Measurements from ENCODE around the gene NGB. TPM values are rescaled to one million over a fixed set of nuclear protein-coding genes. Genes with fewer than 3 reads are reported as not detected.

NGB gene
- total and polyA plus RNA-seq, 9 of the 15 experiments (the other 6 are each of a cell fraction or from before 2014, with no cell fraction given), result not detected

DNA sequence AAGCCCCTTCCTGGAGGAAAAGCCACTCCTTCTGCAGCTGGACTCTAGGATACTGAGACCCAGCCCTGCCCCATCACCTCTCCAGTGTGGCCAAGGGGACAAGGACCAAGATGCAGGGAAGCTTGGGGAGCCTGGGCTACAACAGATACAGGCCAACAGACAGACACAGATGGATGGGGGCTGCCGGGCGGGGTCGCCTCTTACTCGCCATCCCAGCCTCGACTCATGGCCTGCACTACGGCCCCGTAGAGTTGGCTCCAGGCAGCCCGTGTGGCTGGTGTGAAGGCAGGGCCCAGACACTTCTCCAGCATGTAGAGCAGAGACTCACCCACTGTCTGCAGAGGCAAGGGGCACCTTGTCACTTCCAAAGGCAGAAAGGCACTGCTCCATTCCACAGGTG is 4.7 kb downstream of the NGB start (continued):
- TF ChIP-seq, protein P1, sequence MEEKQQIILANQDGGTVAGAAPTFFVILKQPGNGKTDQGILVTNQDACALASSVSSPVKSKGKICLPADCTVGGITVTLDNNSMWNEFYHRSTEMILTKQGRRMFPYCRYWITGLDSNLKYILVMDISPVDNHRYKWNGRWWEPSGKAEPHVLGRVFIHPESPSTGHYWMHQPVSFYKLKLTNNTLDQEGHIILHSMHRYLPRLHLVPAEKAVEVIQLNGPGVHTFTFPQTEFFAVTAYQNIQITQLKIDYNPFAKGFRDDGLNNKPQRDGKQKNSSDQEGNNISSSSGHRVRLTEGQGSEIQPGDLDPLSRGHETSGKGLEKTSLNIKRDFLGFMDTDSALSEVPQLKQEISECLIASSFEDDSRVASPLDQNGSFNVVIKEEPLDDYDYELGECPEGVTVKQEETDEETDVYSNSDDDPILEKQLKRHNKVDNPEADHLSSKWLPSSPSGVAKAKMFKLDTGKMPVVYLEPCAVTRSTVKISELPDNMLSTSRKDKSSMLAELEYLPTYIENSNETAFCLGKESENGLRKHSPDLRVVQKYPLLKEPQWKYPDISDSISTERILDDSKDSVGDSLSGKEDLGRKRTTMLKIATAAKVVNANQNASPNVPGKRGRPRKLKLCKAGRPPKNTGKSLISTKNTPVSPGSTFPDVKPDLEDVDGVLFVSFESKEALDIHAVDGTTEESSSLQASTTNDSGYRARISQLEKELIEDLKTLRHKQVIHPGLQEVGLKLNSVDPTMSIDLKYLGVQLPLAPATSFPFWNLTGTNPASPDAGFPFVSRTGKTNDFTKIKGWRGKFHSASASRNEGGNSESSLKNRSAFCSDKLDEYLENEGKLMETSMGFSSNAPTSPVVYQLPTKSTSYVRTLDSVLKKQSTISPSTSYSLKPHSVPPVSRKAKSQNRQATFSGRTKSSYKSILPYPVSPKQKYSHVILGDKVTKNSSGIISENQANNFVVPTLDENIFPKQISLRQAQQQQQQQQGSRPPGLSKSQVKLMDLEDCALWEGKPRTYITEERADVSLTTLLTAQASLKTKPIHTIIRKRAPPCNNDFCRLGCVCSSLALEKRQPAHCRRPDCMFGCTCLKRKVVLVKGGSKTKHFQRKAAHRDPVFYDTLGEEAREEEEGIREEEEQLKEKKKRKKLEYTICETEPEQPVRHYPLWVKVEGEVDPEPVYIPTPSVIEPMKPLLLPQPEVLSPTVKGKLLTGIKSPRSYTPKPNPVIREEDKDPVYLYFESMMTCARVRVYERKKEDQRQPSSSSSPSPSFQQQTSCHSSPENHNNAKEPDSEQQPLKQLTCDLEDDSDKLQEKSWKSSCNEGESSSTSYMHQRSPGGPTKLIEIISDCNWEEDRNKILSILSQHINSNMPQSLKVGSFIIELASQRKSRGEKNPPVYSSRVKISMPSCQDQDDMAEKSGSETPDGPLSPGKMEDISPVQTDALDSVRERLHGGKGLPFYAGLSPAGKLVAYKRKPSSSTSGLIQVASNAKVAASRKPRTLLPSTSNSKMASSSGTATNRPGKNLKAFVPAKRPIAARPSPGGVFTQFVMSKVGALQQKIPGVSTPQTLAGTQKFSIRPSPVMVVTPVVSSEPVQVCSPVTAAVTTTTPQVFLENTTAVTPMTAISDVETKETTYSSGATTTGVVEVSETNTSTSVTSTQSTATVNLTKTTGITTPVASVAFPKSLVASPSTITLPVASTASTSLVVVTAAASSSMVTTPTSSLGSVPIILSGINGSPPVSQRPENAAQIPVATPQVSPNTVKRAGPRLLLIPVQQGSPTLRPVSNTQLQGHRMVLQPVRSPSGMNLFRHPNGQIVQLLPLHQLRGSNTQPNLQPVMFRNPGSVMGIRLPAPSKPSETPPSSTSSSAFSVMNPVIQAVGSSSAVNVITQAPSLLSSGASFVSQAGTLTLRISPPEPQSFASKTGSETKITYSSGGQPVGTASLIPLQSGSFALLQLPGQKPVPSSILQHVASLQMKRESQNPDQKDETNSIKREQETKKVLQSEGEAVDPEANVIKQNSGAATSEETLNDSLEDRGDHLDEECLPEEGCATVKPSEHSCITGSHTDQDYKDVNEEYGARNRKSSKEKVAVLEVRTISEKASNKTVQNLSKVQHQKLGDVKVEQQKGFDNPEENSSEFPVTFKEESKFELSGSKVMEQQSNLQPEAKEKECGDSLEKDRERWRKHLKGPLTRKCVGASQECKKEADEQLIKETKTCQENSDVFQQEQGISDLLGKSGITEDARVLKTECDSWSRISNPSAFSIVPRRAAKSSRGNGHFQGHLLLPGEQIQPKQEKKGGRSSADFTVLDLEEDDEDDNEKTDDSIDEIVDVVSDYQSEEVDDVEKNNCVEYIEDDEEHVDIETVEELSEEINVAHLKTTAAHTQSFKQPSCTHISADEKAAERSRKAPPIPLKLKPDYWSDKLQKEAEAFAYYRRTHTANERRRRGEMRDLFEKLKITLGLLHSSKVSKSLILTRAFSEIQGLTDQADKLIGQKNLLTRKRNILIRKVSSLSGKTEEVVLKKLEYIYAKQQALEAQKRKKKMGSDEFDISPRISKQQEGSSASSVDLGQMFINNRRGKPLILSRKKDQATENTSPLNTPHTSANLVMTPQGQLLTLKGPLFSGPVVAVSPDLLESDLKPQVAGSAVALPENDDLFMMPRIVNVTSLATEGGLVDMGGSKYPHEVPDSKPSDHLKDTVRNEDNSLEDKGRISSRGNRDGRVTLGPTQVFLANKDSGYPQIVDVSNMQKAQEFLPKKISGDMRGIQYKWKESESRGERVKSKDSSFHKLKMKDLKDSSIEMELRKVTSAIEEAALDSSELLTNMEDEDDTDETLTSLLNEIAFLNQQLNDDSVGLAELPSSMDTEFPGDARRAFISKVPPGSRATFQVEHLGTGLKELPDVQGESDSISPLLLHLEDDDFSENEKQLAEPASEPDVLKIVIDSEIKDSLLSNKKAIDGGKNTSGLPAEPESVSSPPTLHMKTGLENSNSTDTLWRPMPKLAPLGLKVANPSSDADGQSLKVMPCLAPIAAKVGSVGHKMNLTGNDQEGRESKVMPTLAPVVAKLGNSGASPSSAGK (IDR thresholded peaks at IDR 0.05), result no peak
- no peak for TF ChIP-seq MBD2 (IDR thresholded peaks at IDR 0.05; ENCODE audit: borderline replicate concordance, low read depth)
- no peak for TF ChIP-seq SETDB1 (IDR thresholded peaks at IDR 0.05; ENCODE audit: low read length)
- TF ChIP-seq, protein P2, sequence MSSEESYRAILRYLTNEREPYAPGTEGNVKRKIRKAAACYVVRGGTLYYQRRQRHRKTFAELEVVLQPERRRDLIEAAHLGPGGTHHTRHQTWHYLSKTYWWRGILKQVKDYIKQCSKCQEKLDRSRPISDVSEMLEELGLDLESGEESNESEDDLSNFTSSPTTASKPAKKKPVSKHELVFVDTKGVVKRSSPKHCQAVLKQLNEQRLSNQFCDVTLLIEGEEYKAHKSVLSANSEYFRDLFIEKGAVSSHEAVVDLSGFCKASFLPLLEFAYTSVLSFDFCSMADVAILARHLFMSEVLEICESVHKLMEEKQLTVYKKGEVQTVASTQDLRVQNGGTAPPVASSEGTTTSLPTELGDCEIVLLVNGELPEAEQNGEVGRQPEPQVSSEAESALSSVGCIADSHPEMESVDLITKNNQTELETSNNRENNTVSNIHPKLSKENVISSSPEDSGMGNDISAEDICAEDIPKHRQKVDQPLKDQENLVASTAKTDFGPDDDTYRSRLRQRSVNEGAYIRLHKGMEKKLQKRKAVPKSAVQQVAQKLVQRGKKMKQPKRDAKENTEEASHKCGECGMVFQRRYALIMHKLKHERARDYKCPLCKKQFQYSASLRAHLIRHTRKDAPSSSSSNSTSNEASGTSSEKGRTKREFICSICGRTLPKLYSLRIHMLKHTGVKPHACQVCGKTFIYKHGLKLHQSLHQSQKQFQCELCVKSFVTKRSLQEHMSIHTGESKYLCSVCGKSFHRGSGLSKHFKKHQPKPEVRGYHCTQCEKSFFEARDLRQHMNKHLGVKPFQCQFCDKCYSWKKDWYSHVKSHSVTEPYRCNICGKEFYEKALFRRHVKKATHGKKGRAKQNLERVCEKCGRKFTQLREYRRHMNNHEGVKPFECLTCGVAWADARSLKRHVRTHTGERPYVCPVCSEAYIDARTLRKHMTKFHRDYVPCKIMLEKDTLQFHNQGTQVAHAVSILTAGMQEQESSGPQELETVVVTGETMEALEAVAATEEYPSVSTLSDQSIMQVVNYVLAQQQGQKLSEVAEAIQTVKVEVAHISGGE (CRISPR knock-in tag; IDR thresholded peaks at IDR 0.05), result no peak
- TF ChIP-seq PTTG1 (tag; IDR thresholded peaks at IDR 0.05; ENCODE audit: low read depth), result no peak
- TF ChIP-seq, protein P3, sequence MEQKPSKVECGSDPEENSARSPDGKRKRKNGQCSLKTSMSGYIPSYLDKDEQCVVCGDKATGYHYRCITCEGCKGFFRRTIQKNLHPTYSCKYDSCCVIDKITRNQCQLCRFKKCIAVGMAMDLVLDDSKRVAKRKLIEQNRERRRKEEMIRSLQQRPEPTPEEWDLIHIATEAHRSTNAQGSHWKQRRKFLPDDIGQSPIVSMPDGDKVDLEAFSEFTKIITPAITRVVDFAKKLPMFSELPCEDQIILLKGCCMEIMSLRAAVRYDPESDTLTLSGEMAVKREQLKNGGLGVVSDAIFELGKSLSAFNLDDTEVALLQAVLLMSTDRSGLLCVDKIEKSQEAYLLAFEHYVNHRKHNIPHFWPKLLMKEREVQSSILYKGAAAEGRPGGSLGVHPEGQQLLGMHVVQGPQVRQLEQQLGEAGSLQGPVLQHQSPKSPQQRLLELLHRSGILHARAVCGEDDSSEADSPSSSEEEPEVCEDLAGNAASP (IDR thresholded peaks at IDR 0.05), result no peak
